Thyroid gland (tissue), 4 donors: Measurements from ENCODE around the gene EFHD2.

ENCODE experiments used
- POLR2A ChIP-seq, 2 donors: fragments of 450-650 bp; IDR thresholded peaks; one replicate each; pipeline ENCODE4 v1.6.1; 2017; ENCODE audit warnings: antibody characterized with exemption in 2 of 2, mild to moderate bottlenecking in 2 of 2, moderate library complexity in 1 of 2
- TF ChIP-seq, protein P1 (sequence below), 6 experiments: fragments of 200-600 bp in 3 of 6; fragments of 450-650 bp in 3 of 6; sonication (generic) in 3 of 6; IDR thresholded peaks; one replicate each; pipeline ENCODE4 v1.5.1; 2016 to 2019; ENCODE audit warnings: antibody characterized with exemption in 6 of 6, mild to moderate bottlenecking in 2 of 6, inconsistent platforms in 1 of 6, moderate library complexity in 1 of 6

DNA sequence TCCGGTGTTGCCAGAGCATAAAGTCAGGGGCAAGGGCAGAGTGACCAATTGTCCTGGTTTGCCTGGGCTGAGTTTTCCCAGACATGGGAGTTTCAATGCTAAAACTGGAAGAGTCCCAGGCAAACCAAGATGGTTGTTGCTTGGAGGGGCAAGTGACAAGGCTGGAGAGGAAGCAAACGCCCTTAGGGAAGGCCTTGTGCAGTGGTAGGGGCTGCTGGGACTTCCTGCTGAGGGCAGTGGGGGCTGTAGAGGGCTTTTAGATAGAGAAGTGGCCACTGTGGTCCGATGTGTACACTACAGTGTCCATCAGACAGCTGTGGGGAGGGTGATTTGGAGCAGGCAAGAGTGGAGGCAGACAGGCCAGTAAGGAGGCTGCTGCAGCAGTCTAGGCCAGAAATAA lies 39.9 kb downstream of the EFHD2 start:
- TF ChIP-seq, protein P1, sequence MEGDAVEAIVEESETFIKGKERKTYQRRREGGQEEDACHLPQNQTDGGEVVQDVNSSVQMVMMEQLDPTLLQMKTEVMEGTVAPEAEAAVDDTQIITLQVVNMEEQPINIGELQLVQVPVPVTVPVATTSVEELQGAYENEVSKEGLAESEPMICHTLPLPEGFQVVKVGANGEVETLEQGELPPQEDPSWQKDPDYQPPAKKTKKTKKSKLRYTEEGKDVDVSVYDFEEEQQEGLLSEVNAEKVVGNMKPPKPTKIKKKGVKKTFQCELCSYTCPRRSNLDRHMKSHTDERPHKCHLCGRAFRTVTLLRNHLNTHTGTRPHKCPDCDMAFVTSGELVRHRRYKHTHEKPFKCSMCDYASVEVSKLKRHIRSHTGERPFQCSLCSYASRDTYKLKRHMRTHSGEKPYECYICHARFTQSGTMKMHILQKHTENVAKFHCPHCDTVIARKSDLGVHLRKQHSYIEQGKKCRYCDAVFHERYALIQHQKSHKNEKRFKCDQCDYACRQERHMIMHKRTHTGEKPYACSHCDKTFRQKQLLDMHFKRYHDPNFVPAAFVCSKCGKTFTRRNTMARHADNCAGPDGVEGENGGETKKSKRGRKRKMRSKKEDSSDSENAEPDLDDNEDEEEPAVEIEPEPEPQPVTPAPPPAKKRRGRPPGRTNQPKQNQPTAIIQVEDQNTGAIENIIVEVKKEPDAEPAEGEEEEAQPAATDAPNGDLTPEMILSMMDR (IDR thresholded peaks at IDR 0.05): no peak
- no peak for TF ChIP-seq POLR2A (IDR thresholded peaks at IDR 0.05)
